CD4-positive, alpha-beta T cell treated with Interleukin-6 at 100 ng/mL for 8 hours (primary cell): ENCODE results near the gene MED15.
"Not testable (repeated sequence)": the region's sequence is repeated elsewhere in the genome, so short reads cannot be mapped to it uniquely, and the experiment has no call there.

Source experiments
- DNase-seq: peaks from one replicate; pipeline ENCODE4 v3.0.0-alpha.2; 2020; ENCODE audit warnings: mixed read lengths, low spot score

Gene MED15, protein sequence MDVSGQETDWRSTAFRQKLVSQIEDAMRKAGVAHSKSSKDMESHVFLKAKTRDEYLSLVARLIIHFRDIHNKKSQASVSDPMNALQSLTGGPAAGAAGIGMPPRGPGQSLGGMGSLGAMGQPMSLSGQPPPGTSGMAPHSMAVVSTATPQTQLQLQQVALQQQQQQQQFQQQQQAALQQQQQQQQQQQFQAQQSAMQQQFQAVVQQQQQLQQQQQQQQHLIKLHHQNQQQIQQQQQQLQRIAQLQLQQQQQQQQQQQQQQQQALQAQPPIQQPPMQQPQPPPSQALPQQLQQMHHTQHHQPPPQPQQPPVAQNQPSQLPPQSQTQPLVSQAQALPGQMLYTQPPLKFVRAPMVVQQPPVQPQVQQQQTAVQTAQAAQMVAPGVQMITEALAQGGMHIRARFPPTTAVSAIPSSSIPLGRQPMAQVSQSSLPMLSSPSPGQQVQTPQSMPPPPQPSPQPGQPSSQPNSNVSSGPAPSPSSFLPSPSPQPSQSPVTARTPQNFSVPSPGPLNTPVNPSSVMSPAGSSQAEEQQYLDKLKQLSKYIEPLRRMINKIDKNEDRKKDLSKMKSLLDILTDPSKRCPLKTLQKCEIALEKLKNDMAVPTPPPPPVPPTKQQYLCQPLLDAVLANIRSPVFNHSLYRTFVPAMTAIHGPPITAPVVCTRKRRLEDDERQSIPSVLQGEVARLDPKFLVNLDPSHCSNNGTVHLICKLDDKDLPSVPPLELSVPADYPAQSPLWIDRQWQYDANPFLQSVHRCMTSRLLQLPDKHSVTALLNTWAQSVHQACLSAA

DNA sequence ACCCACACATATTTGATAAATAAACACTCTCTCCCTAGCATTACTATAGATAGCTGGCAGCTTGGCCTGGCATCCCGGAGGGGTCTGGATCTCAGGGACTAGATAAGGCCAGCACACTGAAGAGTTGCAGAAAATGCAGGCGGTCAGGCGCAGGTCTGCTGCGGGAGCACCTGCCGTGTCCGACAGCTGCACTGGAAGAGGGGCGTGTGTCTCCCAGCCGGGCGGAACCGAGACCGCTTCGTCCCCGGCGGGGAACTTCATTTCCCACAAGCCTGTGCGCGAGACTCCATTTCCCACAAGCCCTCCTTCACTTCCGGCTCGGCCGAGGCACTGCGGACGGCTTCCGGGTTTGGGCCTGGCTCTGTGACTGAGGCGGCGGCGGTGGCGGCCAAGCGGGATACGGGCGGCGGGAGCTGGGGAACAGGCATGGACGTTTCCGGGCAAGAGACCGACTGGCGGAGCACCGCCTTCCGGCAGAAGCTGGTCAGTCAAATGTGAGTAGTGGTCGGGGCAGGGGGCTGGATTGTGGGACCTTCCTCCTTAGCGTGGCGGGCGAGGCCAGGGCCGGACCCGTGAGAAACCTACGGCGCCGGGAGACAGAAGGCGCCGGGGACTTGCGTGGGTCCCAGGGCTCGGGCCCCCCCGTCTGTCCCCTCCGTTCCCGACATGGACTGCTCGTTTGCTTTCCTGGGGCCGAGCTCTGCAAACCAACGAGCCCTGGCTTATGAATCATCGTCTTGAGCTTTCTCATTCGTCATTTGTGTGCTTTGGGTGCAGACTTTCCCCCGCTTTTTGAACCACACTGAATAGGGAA, at the start of gene MED15:
TSS of gene MED15 (plus strand) at position 358 of the 814 bp plus-strand sequence. CDS start at position 427, 69 bp downstream.
- peak; percentile 85 for DNase-seq

DNA sequence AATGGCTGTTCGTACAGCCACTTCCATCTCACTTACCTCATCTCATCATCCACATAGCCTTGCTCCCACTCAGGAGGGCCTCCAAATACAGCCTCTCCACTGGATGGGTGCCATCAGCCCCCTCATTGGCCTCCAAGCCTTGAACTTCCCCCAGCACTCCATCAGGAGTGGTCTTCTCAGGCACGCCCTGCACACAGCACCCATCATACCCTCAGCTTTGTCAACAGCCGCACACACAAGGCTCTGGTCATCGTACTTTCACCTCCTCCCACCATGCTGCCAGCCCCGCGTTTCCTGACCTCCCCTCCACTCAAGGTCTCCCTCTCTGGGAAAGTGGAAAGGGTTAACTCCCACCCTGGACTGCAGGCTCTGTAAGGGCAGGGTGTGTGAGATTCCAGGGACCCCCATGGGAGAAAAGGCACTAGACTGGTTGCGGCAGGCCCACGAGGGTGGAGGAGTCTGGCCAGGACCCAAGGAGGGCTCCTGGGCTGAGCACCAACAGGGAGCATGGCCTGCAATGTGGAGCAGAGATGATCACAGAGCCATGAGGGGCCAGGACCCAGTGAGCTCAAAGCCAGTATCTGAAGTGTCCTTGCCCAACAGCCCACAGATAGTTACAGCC, 48.8 kb upstream of the MED15 start:
- DNase-seq: no peak

DNA sequence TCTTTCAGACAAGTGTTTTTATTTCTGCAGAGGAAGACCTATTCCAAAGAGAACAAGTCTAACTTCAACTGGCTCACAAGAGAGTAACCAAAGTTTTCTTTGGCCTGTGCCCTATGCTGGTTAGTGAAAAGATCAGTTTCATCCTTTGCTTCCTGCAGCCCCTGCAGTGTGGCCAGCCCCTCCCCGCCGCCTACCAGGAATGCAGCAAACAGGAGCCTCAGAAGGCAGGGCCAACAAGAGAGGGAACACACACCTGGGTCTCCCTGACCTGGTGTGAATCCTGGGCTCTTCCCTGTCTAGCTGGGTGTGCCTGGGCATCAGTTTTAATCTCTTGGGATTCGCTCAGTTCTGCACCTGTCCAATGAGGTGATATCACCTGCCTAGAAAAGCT, 48.3 kb upstream of the MED15 start:
- no peak for DNase-seq

DNA sequence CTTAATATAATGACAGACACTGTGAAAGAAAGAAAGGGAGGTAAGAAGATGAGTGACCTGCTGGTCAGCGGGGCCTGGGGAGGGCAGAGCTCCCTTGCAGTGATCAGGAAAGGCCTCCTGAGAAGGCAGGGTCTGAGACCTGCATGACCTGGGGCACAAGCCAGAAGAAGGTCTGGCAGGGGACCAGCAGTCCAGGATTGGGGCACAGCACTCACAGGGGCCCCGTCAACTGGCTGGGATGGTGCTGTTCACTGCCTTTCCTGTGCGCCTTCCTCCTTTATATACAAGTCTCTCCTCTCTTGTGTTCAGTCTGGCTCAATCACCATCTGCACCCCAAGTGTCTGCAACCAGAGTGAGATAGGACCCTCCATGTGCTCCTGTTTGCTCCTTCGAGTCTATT, 47.5 kb upstream of the MED15 start:
- DNase-seq: no peak

DNA sequence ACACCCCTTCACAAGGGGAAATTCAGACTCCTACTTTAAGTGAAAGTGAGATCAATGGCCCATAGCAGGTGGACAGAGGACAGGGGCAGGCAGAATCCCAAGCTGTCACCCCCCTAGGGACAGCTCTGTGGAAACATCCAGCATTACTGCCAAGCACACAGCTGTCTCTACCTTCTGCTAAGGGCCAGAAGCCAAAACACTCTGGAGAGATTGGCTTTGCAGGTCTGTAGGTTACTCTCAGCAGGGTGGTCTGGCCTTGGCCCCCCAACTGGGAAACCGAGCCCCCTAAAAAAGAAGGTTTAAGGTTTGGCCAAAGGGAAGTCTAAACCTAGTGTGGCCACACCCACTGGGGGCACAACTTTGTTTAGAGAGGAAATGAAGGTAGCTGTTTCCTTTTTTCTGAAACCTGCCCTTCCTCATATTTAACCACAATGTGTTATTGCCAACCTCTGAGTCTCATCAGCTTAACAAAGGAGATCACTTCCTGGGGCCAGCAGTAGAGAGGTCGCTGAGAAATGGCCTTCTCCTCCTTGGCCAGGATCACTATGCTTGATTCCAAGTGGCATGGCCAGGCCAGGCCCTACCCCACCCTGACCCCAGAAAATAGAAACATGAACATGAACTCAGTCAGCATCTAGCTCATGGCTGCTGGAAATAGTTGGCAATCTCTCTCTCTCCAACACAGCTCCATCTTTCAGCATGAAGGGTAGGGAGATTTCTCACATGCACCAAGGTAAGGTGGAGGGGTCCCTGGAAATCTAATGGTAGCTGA, 43.9 kb upstream of the MED15 start:
- DNase-seq: peak; percentile 68

DNA sequence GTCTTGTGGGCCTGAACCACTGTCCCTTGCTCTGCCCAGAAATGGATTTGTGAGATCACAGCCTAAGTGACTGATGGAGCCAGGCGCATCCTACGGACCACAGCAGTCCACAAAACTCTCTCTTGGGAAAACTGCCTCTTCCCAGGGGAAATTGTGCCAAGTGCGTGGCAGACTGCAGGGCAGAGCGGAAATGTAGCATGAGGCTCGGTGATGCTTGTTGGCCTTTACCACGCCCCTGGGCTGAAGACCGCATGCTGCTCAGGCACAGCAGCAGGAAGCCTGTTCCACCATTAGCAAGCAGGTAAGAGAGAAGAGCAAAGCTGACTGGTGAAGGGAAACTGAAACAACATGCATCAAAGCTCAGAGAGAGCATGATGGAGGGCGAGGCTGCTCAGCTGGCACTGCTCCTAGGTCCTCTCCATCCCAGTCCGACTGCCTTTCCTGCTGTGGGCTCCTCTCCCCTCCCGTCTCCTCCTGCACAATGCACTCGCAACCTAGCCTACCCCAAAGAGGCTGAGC, 43.3 kb upstream of the MED15 start:
- DNase-seq: peak; percentile 85

DNA sequence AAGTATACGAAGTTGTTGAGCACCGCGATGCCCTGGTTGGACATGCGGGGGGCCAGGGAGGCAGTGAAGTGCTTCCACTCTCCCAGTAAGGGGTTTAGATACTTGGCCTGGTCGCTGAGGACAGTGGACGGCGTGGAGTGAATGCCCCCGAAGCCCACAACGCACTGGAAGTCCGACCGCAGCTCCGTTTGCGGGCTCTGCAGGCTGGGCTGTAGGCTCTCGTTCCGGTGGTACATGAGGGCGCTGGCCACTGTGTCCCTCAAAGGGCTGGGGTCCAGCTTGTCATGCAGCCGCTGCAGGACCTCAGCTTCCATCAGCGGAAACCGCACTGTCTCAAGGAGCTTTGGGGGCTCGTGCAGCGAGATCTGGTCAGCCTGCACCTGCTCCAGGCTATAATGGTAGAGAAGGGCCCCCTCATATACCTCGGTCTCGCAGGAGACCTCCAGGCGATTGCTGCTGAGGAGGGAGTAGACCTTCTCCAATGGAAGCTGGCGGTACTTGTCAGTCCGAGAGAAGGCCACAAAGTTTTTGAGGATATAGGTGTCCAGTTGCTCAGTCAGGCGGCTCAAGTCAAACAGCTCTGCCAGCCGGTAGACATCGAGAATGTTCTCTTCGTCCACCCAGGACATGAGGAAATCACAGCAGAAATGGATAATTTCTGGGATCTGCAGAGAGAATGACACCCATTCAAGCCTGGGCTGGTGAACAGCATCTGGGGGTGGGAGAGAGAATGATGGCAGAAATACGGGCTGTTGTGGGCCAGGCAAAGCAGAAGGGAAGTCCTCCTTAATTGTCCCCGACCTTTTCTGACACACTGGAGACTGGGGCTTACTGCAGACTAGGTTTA, 42.3 kb upstream of the MED15 start:
- DNase-seq: no peak

DNA sequence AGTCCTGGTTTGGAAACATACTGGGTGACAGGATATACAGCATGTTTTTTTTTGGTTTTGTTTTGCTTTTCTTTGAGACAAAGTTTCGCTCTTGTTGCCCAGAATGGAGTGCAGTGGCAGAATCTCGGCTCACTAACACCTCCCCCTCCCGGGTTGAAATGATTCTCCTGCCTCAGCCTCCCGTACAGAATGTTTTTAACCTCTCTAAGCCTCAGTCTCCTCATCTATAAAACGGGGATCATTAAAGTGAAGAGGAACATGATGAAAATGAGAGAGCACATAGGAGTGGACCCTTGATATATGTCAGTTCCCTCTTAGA, 41.7 kb upstream of the MED15 start:
- peak; percentile 19 for DNase-seq

DNA sequence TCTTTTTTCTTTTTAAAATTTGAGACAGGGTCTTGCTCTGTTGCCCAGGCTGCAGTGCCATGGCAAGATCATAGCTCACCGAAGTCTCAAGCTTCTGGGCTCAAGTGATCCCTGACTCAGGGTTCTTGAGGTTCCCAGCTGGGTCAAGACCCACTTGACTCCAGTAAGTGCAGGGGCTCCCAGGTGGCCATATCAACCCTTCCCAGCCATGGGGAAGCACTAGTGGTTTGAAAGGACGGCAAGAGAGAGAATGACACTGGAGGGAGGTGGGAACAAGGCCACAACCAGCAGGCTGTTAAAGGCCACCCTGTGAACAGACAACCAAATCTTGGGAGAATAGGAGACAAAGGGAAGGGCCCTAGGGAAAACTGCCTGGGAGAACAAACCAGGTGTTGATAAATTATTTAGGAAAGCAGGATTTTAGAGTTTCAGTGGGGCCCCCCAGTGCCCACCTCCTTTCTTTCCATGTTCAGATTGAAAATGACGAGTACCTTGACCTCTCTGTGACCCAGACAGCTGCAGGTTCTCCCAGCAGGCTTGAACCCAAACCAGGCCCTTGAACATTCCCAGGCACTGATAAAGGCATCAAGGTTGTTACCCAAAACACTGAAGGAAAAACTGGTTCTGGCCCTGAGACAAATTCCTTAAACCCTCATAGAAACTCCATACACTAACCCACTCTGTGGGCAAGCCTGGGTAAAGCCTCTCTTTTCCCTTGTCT, 40.6 kb upstream of the MED15 start:
- no peak for DNase-seq

DNA sequence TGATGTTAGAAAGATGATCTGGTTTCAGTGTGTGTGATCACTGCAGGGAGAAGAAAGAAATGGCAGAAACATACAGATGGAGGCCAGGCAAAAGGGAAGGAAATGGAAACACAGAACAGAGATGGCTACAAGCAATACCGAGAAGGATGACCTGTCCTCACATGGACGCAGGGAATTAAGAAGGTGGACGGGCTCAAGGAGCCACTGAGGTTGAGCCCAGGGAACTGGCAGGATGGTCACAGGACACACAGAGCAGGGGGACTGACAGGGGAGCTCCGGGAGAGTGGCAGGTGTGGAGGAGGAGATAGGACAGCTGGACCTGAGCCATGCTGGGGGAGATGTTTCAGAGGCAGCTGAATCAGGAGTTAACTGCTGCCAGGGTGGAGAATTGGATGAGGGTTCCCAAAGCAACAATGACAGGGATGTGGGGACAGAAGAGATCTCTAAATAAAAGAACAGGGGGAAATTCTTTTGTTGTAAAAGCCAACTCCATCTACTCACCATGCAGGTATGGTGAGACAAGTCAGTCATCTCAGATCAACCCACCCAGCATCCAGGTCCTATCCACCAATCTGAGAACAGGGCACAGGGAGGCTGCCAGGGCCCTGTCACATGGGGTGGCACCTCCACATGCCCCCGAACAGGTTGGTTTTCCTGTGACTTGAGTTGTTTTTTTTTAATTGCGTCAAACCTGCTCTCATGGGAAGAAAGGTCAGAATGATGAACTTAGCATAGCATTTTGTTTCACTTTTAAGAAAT, 38.1 kb upstream of the MED15 start:
- DNase-seq: no peak

DNA sequence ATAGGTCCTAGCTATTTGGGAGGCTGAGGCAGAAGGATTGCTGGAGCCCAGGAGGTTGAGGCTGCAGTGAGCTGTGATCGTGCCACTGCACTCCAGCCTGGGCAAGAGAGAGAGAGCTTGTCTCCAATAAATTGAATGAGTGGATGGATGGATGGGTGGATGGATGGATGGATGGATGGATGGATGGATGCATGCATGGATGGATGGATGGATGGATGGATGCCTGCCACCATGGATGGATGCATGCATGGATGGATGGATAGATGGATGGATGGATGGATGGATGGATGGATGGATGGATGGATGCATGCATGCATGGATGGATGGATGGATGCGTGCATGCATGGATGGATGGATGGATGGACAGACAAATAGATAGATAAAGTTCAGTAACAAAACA, 36.9 kb upstream of the MED15 start:
- not testable (repeated sequence) for DNase-seq

DNA sequence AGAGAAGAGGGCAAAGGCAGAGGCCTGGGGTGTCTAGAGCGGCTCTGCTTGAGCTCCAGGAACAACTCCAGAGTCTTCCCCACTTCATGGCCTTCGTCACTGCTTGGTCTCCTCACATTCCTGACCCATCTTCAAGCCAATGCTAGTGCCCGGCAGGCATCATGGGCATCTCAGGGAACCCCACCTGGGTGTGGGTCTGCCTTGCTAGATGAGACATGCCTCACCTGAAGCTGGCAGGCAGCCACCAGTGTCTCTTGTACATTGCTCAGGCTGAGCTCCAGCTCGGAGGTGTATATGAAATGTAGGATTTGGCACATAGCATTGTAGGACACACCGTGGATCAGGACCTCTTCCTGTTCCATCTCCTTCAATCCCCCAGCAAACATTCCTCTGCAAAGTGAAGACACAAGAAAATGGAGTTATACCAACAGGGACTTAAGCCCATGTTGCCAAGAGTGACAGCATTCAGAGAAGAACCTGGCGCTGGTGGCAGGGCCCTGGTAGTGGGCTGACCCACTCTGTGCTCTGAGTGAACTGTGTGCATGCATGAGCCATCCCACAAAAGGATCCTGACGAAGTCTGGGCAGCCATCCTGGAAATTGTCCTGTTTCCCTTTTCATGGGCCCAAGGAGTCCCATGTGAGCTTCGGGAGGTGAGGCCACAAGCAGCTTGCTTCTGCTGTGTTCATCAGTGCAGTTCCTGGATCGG, 36.1 kb upstream of the MED15 start:
- DNase-seq: no peak

DNA sequence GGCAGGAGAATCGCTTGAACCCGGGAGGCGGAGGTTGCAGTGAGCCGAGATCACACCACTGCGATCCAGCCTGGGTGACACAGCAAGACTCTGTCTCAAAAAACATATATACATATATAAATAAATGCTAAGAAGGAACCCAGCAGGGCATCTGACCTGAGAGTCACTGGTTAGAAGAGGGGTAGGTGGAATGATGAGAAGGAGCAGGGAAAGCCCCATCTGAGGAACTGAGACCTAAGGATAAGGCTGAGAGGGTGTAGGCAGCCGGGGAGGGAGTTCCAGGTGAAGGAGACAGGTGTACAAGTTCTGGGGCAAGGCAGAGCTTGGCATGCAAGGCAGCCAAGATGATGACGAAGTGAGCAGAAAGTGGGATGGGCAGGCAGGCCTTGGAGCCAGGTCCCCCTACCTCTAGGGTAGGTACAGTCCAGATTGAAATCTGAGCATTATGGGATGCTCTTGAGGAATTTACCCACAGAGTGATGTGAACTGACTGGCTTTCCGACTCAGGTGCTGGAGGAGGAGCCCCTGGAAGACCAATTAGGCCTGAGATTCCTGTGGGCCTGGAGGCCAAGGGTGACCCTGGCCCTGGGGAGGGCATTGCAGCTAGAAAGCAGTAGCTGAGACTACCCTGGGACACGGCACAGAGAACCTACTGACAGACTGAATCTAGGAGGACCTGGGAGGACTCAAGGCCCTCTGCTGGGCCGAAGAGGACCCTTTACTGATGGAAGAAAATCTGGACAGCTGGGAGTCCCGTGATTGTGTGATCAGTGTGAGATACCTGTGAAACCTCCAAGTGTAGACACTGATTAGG, 34.6 kb upstream of the MED15 start:
- no peak for DNase-seq

DNA sequence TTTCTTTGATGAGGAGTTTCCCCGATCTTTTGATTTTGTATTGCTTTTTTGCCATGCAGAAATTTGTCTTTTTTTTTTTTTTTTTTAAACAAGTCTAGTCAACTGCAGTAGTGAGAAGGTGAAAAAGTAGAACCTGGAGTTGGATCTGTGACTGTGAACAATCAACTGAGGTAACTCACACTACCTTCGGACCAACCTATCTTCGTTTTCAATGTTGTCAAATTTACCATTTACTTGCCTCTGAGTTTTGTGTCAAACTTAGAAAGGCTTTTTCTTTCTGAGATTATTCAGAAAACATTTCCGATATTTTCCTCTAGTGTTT, 32.3 kb upstream of the MED15 start:
- no peak for DNase-seq

DNA sequence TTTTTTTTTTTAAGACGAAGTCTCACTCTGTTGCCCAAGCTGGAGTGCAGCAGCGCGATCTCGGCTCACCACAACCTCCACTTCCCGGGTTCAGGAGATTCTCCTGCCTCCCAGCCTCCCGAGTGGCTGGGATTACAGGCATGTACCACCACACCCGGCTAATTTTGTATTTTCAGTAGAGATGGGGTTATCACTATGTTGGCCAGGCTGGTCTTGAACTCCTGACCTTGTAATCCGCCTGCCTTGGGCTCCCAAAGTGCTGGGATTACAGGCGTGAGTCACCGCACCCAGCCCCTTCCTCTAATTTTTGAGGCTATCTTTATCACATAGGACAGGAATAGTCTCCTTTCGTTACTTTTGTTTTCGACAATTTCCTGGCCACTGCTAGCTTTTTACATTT, 31.8 kb upstream of the MED15 start:
- DNase-seq: not testable (repeated sequence)

DNA sequence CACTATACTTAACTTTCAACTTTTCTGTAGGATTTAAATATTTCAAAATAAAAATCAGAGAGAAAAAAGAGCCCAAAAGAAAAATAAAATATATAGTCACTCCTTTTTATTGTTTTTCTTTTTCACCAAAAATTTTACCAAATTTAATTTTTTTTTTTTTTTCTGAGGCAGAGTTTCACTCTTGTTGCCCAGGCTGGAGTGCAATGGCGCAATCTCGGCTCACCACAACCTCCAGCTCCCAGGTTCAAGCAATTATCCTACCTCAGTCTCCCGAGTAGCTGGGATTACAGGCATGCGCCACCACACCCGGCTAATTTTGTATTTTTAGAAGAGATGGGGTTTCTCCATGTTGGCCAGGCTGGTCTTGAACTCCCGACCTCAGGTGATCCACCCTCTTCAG, 29.4 kb upstream of the MED15 start:
- not testable (repeated sequence) for DNase-seq

DNA sequence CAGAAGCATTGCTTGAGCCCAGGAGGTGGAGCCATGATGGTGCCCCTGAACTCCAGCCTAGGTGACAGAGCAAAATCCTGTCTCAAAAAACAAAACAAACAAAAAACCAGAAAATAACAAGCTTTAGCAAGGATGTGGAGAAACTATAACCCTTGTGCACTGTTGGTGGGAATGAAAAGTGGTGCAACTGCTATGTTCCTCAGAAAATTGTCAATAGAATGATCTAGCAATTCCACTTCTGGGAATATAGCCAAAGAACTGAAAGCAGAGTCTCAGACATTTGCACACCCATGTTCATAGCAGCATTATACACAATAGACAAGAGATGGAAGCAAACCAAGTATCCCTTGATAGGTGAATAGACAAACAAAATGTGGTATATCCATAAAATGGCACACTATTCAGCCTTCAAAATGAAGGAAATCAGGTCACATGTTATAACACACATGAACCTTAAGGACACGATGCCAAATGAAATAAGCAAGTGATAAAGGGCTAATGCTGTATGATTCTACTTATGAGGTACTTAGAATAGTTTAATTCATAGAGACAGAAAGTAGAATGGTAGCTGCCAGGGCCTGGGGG, 27.7 kb upstream of the MED15 start:
- DNase-seq: no peak
